Astrocyte of the cerebellum (primary cell): Measurements from ENCODE around the gene AURKAIP1.
A peak's percentile ranks its signal among the peaks of the same experiment; 100 is the strongest.

Source experiments
- DNase-seq: peaks from one replicate; pipeline ENCODE4 v3.0.0-alpha.2; 2011; ENCODE audit warnings: low read depth
- H3K4me3 ChIP-seq: 2 replicates; pipeline ENCODE4 v1.5.1; 2011; ENCODE audit warnings: mild to moderate bottlenecking, low read depth, low read length, moderate library complexity
- CTCF ChIP-seq: IDR thresholded peaks from 2 replicates; pipeline ENCODE4 v1.5.1; 2012; ENCODE audit warnings: low read length, low read depth, moderate library complexity, mild to moderate bottlenecking; ENCODE audit errors: missing control alignments
- in situ Hi-C: cut with HindIII; loops from 2 replicates; pipeline ENCODE4 v1.10.0; 2017; ENCODE audit warnings: low sequenced_read_pairs

The AURKAIP1 gene

DNA sequence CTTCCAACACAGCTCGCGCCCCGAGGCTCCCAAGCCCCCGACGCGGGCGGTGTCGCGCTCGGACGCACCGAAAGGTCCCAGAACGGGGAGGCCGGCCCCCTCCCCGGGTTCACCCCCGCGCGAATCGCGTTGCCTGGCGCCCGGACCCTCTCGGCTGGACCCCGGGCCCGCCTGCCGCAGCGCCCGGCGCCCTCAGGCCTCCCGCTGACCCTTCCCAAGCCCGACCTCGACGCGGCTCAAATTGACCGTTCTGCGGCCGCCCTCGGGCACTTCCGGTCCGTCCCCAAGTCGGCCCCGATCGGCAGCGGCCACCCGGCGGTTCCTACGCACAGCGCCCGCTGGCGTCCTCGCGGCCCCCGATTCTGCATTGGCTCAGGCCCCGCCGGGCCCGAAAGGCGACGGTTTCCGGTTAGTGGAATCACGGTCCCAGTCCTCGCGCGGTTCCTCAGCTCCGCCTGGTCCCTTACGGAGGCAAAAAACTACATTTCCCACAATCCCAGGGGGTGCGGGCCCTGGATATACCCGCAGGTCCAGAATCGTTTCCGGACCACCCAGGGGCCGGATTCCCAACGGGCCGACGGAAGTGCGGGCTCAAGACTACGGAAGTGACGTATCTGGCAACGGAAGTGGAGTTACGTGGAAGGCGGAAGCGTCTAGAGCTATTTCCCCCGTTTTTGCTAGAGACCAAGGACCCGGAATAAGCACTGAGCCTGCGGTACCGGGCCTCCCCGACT lies at the start of gene AURKAIP1:
AURKAIP1 (minus strand) TSS at position 279 of the 734 bp plus-strand sequence. CDS start 451 bp downstream, outside the sequence.
- DNase-seq, result peak; percentile 100
- in situ Hi-C loops, result loop anchor here (5.0 kb wide), 1 partner anchor 117 kb away; no protein-coding TSS in a partner anchor
- peak; percentile 25 for TF ChIP-seq CTCF
- peak within 1 kb of the TSS; percentile 88 for H3K4me3 ChIP-seq

- TF ChIP-seq CTCF, result no peak
- in situ Hi-C loops, result no loop called here
- H3K4me3 ChIP-seq, result no peak overlapping the region
- DNase-seq, result no peak
Observed at GRCh38 chr1:1424707-1425106, 49.7 kb upstream of the AURKAIP1 start.

GRCh38 chr1:1423245-1423597 lies 48.2 kb upstream of the AURKAIP1 start:
- TF ChIP-seq CTCF, result no peak
- in situ Hi-C loops, result no loop called here
- no peak for DNase-seq
- H3K4me3 ChIP-seq, result no peak overlapping the region

GRCh38 chr1:1422465-1423244 lies 47.6 kb upstream of the AURKAIP1 start:
- H3K4me3 ChIP-seq, result no peak overlapping the region
- no peak for TF ChIP-seq CTCF
- in situ Hi-C loops, result no loop called here
- DNase-seq, result no peak

- DNase-seq, result no peak
- H3K4me3 ChIP-seq, result no peak overlapping the region
- TF ChIP-seq CTCF, result no peak
- in situ Hi-C loops, result no loop called here
Observed at GRCh38 chr1:1421907-1422464, 47.0 kb upstream of the AURKAIP1 start.

DNA sequence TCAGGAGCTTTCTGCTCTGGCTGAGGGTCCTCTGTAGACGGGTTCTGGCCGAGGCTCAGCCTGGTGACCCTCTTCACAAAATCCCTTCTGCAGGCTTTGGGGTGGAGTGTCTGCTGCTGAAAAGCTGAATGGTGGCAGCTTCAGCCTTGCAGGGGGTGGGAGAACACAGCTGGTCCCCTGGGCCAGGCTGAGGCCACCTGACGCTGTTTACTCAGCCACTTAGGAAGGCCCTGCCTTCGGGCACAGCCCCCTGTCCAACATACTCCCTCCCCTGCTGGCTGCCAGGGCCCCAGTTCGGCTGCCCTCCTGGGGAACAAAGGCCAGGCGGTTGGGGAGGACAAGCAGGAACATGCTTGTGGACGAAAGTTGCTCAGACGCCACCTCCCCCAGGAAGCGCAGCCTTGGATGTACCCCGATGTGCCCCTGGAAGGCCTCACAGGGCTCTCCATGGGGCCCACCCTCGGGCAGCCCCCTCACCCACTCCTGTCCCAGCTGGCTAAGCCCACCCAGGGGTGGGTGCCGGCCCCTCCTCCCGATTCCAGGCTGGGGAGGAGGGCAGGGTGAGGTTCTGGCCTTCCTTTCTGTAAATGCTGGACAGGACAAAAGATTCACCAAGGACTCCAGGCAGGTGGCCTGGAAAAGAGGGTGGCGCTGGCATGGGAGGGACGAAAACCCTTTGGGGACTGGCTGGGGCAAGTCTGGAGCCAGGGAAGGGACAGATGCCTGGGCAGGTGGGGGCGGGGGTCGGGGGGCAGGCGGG lies 46.3 kb upstream of the AURKAIP1 start, which contains the start of gene ANKRD65:
ANKRD65 (minus strand) TSS at position 130 of the 760 bp plus-strand sequence. CDS start 271 bp downstream, outside the sequence.
- no peak within 1 kb of the TSS for H3K4me3 ChIP-seq
- no peak for TF ChIP-seq CTCF
- no peak for DNase-seq
- in situ Hi-C loops, result no loop called here
